Esophagus squamous epithelium (tissue), 4 donors: ENCODE measurements around the gene TSPEAR.

Experiments used
- POLR2A ChIP-seq, 4 donors: fragments of 450-650 bp; IDR thresholded peaks; one replicate each; pipeline ENCODE4 v1.6.1; 2017; ENCODE audit warnings: antibody characterized with exemption in 4 of 4, mild to moderate bottlenecking in 4 of 4, moderate library complexity in 3 of 4
- TF ChIP-seq, protein P1 (sequence below), 6 experiments: fragments of 450-650 bp in 4 of 6; fragments of 200-600 bp in 2 of 6; sonication (generic) in 2 of 6; IDR thresholded peaks; one replicate each; pipeline ENCODE4 v1.5.1; 2016 to 2019; ENCODE audit warnings: antibody characterized with exemption in 6 of 6, mild to moderate bottlenecking in 4 of 6, moderate library complexity in 4 of 6

DNA sequence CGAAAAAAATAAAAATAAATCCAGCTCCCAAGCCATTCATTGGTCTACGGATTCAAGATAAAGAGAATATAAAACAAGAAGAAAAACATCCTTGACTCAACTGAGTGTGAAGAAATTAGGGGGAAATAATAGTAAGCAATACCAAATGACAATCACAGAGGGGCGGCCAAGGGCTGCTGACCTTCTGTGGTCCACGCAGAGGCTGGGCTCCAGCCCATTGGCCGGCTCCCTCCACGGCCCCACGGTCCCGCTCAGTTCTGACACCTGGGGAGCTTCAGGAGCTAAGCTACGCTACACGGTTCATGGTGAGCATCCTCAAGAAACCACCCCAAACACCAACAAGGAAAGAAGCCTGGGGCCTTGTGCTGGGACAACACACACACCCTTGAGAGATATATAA, 14.8 kb downstream of the TSPEAR start:
- TF ChIP-seq, protein P1, sequence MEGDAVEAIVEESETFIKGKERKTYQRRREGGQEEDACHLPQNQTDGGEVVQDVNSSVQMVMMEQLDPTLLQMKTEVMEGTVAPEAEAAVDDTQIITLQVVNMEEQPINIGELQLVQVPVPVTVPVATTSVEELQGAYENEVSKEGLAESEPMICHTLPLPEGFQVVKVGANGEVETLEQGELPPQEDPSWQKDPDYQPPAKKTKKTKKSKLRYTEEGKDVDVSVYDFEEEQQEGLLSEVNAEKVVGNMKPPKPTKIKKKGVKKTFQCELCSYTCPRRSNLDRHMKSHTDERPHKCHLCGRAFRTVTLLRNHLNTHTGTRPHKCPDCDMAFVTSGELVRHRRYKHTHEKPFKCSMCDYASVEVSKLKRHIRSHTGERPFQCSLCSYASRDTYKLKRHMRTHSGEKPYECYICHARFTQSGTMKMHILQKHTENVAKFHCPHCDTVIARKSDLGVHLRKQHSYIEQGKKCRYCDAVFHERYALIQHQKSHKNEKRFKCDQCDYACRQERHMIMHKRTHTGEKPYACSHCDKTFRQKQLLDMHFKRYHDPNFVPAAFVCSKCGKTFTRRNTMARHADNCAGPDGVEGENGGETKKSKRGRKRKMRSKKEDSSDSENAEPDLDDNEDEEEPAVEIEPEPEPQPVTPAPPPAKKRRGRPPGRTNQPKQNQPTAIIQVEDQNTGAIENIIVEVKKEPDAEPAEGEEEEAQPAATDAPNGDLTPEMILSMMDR (IDR thresholded peaks at IDR 0.05): no peak
- TF ChIP-seq POLR2A (IDR thresholded peaks at IDR 0.05): no peak
